Common myeloid progenitor, CD34-positive (primary cell): Measurements from ENCODE around the gene HKDC1.

Experiments used
- CTCF ChIA-PET: fragments of 350-600 bp; sonication (Branson Sonifier 250); formaldehyde crosslinking; loops from one replicate; lab custom pipeline; 2021; ENCODE audit warnings: antibody characterized with exemption; lab: Charles Lee
- POLR2A ChIA-PET: fragments of 350-600 bp; sonication (Branson Sonifier 250); formaldehyde crosslinking; loops from one replicate; lab custom pipeline; 2021; ENCODE audit warnings: antibody characterized with exemption; lab: Charles Lee
- DNase-seq, 3 donors: peaks; one replicate each; pipeline versions ENCODE4 v3.0.0 to v3.0.0-alpha.2; 2013
- H3K27ac ChIP-seq, 2 experiments: 1 replicate in 1 of 2; 2 replicates in 1 of 2; pipeline ENCODE4 v1.7.0; 2013; ENCODE audit warnings: inconsistent platforms in 2 of 2, low read length in 2 of 2, mild to moderate bottlenecking in 2 of 2, low read depth in 1 of 2, moderate library complexity in 1 of 2; ENCODE audit not compliant: severe bottlenecking in 2 of 2, insufficient read depth in 1 of 2, poor library complexity in 1 of 2
- H3K27me3 ChIP-seq, 5 experiments: replicated peaks in 2 of 5; 1 replicate in 3 of 5; 2 replicates in 2 of 5; pipeline versions ENCODE4 v1.6.1 to v1.7.0; 2013; ENCODE audit warnings: low read length in 4 of 5, mild to moderate bottlenecking in 2 of 5, moderate library complexity in 2 of 5, inconsistent platforms in 1 of 5; ENCODE audit not compliant: insufficient read depth in 5 of 5, control insufficient read depth in 4 of 5
- H3K36me3 ChIP-seq, 4 experiments: 1 replicate in 2 of 4; 2 replicates in 2 of 4; pipeline versions ENCODE4 v1.6.1 to v1.7.0; 2013; ENCODE audit warnings: low read length in 3 of 4, control low read depth in 1 of 4, mild to moderate bottlenecking in 1 of 4; ENCODE audit not compliant: control insufficient read depth in 4 of 4, insufficient read depth in 4 of 4
- H3K4me1 ChIP-seq, 4 experiments: 1 replicate in 3 of 4; 2 replicates in 1 of 4; pipeline versions ENCODE4 v1.6.1 to v1.7.1; 2013; ENCODE audit warnings: low read length in 3 of 4, mild to moderate bottlenecking in 3 of 4, control low read depth in 1 of 4, inconsistent platforms in 1 of 4, moderate library complexity in 1 of 4; ENCODE audit not compliant: control insufficient read depth in 4 of 4, insufficient read depth in 4 of 4; ENCODE audit errors: control extremely low read depth in 1 of 4
- H3K4me3 ChIP-seq, 7 experiments: 1 replicate in 4 of 7; 2 replicates in 3 of 7; pipeline versions ENCODE4 v1.5.1 to v1.7.0; 2013; ENCODE audit warnings: mild to moderate bottlenecking in 7 of 7, low read length in 6 of 7, moderate library complexity in 6 of 7, inconsistent platforms in 2 of 7, low read depth in 2 of 7, control low read depth in 1 of 7; ENCODE audit not compliant: insufficient read depth in 4 of 7, control insufficient read depth in 1 of 7; ENCODE audit errors: extremely low read depth in 1 of 7
- H3K9me3 ChIP-seq, 5 experiments: 1 replicate in 4 of 5; 2 replicates in 1 of 5; pipeline versions ENCODE4 v1.6.1 to v1.7.1; 2013; ENCODE audit warnings: low read length in 4 of 5, mild to moderate bottlenecking in 2 of 5, inconsistent platforms in 1 of 5, low read depth in 1 of 5, moderate library complexity in 1 of 5; ENCODE audit not compliant: control insufficient read depth in 4 of 5, insufficient read depth in 2 of 5; ENCODE audit errors: control extremely low read depth in 1 of 5
- WGBS: methylation state at CpG from one replicate; pipeline ENCODE4 v1.1.5; 2013; ENCODE audit not compliant: insufficient coverage; 5-methylcytosine and 5-hydroxymethylcytosine counted together

HKDC1 gene

DNA sequence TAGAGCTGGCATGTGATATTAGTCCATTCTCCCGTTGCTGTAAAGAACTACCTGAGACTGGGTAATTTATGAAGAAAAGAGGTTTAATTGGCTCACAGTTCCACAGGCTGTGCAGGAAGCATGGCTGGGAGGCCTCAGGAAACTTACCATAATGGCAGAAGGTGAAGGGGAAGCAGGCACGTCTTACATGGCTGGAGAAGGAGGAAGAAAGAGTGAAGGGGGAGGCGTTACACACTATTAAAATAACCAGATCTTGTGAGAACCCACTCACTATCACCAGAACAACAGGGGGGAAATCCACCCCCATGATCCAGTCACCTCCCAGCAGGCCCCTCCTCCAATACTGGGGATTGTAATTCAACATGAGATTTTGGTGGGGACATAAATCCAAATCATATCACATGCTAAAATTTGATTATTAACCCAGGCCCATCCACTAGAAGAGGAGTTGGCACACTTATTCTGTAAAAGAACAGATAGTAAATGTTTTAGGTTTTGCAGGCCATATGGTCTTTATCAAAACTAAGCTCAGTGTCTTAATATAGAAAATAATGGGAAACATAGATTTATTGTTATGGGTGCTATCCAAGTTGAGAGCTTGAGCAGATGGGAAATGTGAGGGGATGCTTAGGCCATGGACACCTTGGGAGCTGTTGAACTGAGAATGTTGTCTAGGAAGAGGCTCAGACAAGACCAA, 39.6 kb downstream of the HKDC1 start:
- H3K4me3 ChIP-seq, result no peak overlapping the region
- POLR2A ChIA-PET, result no interaction called here
- no peaks in the 10 kb centered on the region for H3K27me3 ChIP-seq
- no peak overlapping the region for H3K27ac ChIP-seq
- H3K4me1 ChIP-seq, result no peaks in the 10 kb centered on the region
- WGBS, result 100% methylated on average over 1 of the region's 3 CpGs
- no peaks in the 10 kb centered on the region for H3K36me3 ChIP-seq
- peaks cover 0 to 2% (median 0%) of the 10 kb centered on the region in 5 experiments for H3K9me3 ChIP-seq
- CTCF ChIA-PET, result interaction anchor here (1.2 to 1.3 kb wide), 3 partner anchors 18 to 86 kb away, joined by 3 read pairs; no protein-coding TSS in a partner anchor
- no peak for DNase-seq

DNA sequence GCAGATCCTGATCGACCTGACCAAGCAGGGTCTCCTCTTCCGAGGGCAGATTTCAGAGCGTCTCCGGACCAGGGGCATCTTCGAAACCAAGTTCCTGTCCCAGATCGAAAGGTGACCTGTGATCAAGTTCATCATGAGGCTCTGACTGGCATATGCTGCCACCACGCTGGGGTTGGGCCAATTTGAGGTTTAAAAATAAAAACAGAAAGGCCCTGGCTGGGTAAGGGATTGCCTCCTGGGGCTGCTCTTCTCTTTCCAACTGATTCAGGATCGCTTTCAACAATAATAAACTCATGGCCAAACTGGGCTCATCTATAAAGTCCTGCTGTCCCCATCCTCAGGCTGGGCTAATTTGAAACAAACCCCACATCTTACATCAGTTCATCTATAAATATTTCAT, 41.1 kb downstream of the HKDC1 start:
- H3K9me3 ChIP-seq, result peaks cover 0 to 2% (median 0%) of the 10 kb centered on the region in 5 experiments
- no peaks in the 10 kb centered on the region for H3K36me3 ChIP-seq
- no peak for DNase-seq
- H3K27me3 ChIP-seq, result no peaks in the 10 kb centered on the region
- WGBS, result 95% methylated on average over 7 of the region's 8 CpGs
- CTCF ChIA-PET, result interaction anchor here (1.3 kb wide), 2 partner anchors 22 to 84 kb away, joined by 3 read pairs; no protein-coding TSS in a partner anchor
- POLR2A ChIA-PET, result no interaction called here
- no peak overlapping the region for H3K27ac ChIP-seq
- no peaks in the 10 kb centered on the region for H3K4me1 ChIP-seq
- no peak overlapping the region for H3K4me3 ChIP-seq

DNA sequence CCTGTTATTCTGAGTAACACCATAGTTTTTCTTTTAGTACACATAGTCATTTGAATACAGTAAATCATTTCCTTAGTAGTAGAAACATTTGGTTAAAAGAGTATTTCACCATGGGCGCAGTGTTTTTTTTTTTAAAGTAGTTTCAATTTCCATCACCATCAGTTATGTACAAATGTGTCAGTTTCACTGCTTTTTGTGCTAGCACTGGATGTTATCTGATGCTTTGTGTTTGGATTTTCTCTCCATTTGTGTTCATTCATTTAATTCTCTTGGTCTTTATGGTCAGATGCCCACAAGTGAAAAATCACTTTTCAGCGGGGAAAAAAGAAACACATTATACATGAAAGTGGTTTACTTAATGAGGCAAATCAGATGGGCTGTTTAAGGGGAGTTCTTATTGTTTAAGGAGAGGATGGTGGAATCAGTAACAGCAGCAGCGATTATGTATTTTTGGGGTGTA, 42.2 kb downstream of the HKDC1 start:
- ChIA-PET CTCF (interaction anchor here (1.5 kb wide), 1 partner anchor 24 kb away, joined by 4 read pairs; no protein-coding TSS in a partner anchor), POLR2A (no interaction called here)
- no peaks in the 10 kb centered on the region for H3K36me3 ChIP-seq
- no peak for DNase-seq
- H3K4me1 ChIP-seq, result no peaks in the 10 kb centered on the region
- H3K27ac ChIP-seq, result no peak overlapping the region
- peaks cover 0 to 2% (median 0%) of the 10 kb centered on the region in 5 experiments for H3K9me3 ChIP-seq
- no peaks in the 10 kb centered on the region for H3K27me3 ChIP-seq
- no peak overlapping the region for H3K4me3 ChIP-seq
- no CpG with 5 or more reads among the region's 3 CpGs for WGBS

DNA sequence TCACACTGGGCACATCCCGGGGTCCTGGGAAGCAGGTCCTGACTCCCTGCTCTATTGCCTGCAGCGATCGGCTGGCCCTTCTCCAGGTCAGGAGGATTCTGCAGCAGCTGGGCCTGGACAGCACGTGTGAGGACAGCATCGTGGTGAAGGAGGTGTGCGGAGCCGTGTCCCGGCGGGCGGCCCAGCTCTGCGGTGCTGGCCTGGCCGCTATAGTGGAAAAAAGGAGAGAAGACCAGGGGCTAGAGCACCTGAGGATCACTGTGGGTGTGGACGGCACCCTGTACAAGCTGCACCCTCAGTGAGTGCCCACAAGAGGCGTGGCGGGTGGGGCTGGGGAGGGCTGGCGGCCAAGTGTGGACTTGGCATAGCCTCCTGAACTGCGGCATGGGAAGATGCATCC, 45.4 kb downstream of the HKDC1 start:
- Histone ChIP-seq H3K27ac (no peak overlapping the region), H3K36me3 (no peaks in the 10 kb centered on the region), H3K4me3 (no peak overlapping the region), H3K4me1 (no peaks in the 10 kb centered on the region), H3K27me3 (no peaks in the 10 kb centered on the region), H3K9me3 (no peaks in the 10 kb centered on the region)
- ChIA-PET CTCF (interaction anchor here (1.2 kb wide), 1 partner anchor 127 kb away, joined by 3 read pairs; no protein-coding TSS in a partner anchor), POLR2A (no interaction called here)
- WGBS, result 92% methylated on average over 10 of the region's 17 CpGs
- no peak for DNase-seq

DNA sequence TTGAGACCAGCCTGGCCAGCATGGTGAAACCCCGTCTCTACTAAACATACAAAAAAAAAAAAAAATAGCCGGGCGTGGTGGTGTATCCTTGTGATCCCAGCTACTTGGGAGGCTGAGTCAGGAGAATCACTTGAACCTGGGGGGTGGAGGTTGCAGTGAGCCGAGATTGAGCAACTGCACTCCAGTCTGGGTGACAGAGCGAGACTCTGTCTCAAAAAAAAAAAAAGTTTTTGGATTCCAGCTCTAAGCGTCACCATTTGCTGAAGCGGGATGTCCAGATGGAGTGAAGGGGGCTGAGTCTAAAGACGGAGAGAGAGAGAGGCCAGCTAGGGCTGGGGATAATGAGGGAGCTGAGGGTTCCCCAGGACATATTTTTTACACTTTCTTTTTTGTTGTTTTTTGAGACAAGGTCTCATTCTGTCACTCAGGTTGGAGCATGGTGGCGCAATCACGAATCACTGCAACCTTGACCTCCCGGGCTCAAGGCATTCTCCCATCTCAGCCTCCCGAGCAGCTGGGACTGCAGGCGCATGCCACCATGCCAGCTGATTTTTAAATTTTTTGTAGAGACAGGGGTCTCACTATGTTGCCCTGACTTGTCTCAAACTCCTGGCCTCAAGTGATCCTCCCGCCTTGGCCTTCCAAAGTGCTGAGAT, 48.8 kb downstream of the HKDC1 start:
- CTCF ChIA-PET, result interaction anchor here (1.2 kb wide), 1 partner anchor 9 kb away, joined by 3 read pairs; no protein-coding TSS in a partner anchor
- H3K36me3 ChIP-seq, result no peaks in the 10 kb centered on the region
- H3K4me1 ChIP-seq, result no peaks in the 10 kb centered on the region
- WGBS, result 100% methylated on average over 12 of the region's 14 CpGs
- POLR2A ChIA-PET, result no interaction called here
- no peak overlapping the region for H3K27ac ChIP-seq
- H3K27me3 ChIP-seq, result no peaks in the 10 kb centered on the region
- peaks cover 0 to 3% (median 0%) of the 10 kb centered on the region in 5 experiments for H3K9me3 ChIP-seq
- DNase-seq, result no peak
- H3K4me3 ChIP-seq, result no peak overlapping the region

DNA sequence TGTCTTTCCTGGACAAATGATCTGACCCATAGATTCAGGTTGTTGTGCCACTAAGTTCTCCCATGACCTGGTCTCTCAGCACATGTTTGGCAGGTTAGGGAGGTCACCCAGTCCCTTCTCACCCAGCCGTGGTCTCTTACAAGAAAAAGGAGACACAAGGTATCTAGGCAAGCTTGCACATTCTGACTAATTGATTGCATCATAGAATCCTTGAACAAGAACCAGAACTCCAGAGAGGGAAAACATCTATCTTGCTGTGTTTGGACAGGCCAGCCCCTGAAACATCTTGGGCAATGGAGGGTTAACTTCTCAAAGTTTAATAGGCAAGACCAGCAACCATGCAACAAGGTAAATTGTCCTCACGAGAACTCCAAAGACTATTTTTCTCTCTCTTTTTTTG, 49.6 kb downstream of the HKDC1 start:
- no peak overlapping the region for H3K27ac ChIP-seq
- no peak for DNase-seq
- no peaks in the 10 kb centered on the region for H3K4me1 ChIP-seq
- H3K27me3 ChIP-seq, result no peaks in the 10 kb centered on the region
- H3K36me3 ChIP-seq, result no peaks in the 10 kb centered on the region
- peaks cover 0 to 3% (median 0%) of the 10 kb centered on the region in 5 experiments for H3K9me3 ChIP-seq
- ChIA-PET POLR2A (no interaction called here), CTCF (interaction anchor here (0.7 to 1.2 kb wide), 2 partner anchors 8 to 16 kb away, joined by 3 read pairs; no protein-coding TSS in a partner anchor)
- 95% methylated on average over 2 of the region's 2 CpGs for WGBS
- H3K4me3 ChIP-seq, result no peak overlapping the region

DNA sequence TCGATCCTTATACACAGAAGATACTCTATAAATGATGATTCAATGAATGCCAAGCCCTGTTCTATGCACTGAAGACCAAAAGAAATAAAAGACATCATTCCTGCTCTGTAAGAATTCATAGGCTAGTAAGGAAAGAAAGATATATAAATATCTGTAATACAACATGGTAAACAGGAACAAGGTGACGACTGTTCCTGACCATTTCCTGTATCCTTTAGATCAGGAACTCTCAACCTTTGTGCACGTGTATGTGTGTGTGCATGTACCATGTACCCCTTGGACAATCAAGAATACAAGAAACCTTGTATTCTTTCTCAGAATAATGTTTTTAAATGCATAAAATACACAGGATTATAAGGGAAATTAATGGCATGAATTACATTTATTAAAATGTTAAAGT, 50.9 kb downstream of the HKDC1 start:
- no peak overlapping the region for H3K27ac ChIP-seq
- no CpG with 5 or more reads among the region's 3 CpGs for WGBS
- DNase-seq, result no peak
- no peaks in the 10 kb centered on the region for H3K4me1 ChIP-seq
- no peak overlapping the region for H3K4me3 ChIP-seq
- ChIA-PET POLR2A (no interaction called here), CTCF (no interaction called here)
- H3K36me3 ChIP-seq, result no peaks in the 10 kb centered on the region
- H3K27me3 ChIP-seq, result no peaks in the 10 kb centered on the region
- peaks cover 0 to 3% (median 0%) of the 10 kb centered on the region in 5 experiments for H3K9me3 ChIP-seq
